ENCODE results near the gene NAAA.

DNA sequence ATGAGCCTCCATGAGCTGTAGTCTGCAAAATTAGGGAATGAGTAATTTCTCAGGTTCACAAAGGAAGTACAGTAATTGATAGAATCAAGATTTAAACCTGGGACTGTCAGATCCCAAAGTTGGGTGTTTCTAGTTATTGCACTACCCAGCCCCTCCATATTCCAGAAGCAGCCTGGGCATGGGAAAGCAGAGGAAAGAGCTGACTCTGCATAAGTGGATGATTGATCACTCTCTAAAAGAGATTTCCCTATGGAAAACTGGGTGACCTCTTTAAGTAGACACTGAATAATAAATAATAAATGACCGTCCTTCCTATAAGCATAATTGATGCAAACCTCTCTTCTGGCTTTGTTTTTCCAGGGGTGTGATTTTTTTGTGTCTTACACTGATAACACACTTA is 5.2 kb downstream of the NAAA start:
- TF ChIP-seq, protein P1, sequence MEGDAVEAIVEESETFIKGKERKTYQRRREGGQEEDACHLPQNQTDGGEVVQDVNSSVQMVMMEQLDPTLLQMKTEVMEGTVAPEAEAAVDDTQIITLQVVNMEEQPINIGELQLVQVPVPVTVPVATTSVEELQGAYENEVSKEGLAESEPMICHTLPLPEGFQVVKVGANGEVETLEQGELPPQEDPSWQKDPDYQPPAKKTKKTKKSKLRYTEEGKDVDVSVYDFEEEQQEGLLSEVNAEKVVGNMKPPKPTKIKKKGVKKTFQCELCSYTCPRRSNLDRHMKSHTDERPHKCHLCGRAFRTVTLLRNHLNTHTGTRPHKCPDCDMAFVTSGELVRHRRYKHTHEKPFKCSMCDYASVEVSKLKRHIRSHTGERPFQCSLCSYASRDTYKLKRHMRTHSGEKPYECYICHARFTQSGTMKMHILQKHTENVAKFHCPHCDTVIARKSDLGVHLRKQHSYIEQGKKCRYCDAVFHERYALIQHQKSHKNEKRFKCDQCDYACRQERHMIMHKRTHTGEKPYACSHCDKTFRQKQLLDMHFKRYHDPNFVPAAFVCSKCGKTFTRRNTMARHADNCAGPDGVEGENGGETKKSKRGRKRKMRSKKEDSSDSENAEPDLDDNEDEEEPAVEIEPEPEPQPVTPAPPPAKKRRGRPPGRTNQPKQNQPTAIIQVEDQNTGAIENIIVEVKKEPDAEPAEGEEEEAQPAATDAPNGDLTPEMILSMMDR (IDR thresholded peaks at IDR 0.05), result no peak
- no peak for TF ChIP-seq POLR2A (IDR thresholded peaks at IDR 0.05)

Data from testis (tissue), 2 donors.